ENCODE data around the gene CTTN. TPM values are rescaled to one million over a fixed set of nuclear protein-coding genes. Genes with fewer than 3 reads are reported as not detected.

CTTN gene
- total RNA-seq, 1 donor from 2014 or later, result 211 TPM

DNA sequence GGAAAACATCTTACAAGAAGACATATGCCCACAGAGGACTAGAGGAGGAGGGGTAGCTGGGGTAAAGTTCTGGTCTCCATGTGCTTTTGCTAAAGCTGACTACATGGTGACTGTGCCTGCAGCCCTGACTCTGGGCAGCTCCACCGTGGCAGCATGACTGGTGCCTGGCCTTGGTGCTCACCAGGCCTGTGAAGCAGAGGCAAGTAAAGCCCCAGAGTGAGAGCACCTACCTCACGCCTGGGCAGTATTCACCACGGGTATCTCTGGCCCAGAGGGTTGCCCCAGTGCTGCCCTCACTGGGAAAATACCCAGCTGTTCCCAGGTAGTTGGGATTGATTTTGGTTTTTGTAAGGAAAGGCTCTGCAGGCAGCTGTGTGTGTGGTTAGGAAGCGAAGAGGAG is 78.3 kb downstream of the CTTN start:
- no peak overlapping the region for H3K27ac Mint-ChIP-seq
- no peak overlapping the region for H3K4me3 Mint-ChIP-seq
- peaks cover 10% of the 10 kb centered on the region for H3K4me1 Mint-ChIP-seq (ENCODE audit: unreplicated experiment)
- no peak for DNase-seq (ENCODE audit: extremely low spot score, unreplicated experiment)
- no peaks in the 10 kb centered on the region for H3K27me3 Mint-ChIP-seq
- TF ChIP-seq, protein P1, sequence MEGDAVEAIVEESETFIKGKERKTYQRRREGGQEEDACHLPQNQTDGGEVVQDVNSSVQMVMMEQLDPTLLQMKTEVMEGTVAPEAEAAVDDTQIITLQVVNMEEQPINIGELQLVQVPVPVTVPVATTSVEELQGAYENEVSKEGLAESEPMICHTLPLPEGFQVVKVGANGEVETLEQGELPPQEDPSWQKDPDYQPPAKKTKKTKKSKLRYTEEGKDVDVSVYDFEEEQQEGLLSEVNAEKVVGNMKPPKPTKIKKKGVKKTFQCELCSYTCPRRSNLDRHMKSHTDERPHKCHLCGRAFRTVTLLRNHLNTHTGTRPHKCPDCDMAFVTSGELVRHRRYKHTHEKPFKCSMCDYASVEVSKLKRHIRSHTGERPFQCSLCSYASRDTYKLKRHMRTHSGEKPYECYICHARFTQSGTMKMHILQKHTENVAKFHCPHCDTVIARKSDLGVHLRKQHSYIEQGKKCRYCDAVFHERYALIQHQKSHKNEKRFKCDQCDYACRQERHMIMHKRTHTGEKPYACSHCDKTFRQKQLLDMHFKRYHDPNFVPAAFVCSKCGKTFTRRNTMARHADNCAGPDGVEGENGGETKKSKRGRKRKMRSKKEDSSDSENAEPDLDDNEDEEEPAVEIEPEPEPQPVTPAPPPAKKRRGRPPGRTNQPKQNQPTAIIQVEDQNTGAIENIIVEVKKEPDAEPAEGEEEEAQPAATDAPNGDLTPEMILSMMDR (conservative IDR thresholded peaks at IDR 0.05), result no peak
- H3K9me3 Mint-ChIP-seq, result no peaks in the 10 kb centered on the region
- peaks cover 5% of the 10 kb centered on the region for H3K36me3 Mint-ChIP-seq

DNA sequence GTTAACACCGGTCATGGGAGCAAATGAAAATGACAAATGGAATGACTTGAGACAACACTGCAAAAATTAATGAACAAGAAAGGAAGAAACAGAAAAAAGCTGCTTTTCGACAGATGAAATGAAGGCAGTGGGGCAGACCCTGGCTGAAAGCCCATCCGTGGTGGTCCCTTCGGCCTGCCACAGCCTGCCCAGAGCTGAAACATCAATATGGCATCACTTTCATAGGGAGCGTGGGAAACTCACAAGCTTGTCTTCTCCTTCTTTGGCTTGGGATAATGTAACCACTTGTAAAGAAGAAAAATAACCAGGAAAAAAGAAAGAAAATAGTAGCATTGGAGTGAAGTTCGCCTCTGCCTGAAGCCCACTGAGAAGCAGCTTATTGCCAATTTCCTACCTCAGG is 78.8 kb downstream of the CTTN start:
- TF ChIP-seq, protein P1 (conservative IDR thresholded peaks at IDR 0.05), result no peak
- no peaks in the 10 kb centered on the region for H3K27me3 Mint-ChIP-seq

DNA sequence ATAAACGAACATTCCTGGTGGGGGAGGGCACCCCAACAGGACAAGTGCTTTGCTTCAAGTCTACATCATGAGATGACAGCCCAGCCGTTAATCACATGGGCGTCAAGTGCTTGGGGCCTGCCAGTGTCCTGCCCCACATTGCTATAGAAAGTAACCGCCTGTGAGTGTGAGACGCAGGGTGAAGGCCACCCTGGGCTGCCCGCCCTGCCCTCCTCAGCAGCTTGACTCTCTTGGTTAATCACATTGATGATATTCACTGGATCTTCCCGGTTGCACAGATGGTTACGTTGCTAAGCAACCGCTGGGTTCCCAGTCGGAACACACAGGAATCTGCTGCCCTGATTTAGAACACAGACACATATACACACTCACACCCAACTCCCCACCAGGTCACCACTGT is 79.3 kb downstream of the CTTN start:
- peaks cover 5% of the 10 kb centered on the region for H3K36me3 Mint-ChIP-seq
- DNase-seq (ENCODE audit: extremely low spot score, unreplicated experiment), result no peak
- no peak overlapping the region for H3K4me3 Mint-ChIP-seq
- no peaks in the 10 kb centered on the region for H3K27me3 Mint-ChIP-seq
- TF ChIP-seq, protein P1 (conservative IDR thresholded peaks at IDR 0.05), result no peak
- no peak overlapping the region for H3K27ac Mint-ChIP-seq
- peaks cover 10% of the 10 kb centered on the region for H3K4me1 Mint-ChIP-seq (ENCODE audit: unreplicated experiment)
- no peaks in the 10 kb centered on the region for H3K9me3 Mint-ChIP-seq

More for the DNA sequence above, 78.8 kb downstream of the CTTN start:
- Mint-ChIP-seq H3K4me3 (no peak overlapping the region), H3K4me1 (ENCODE audit: unreplicated experiment) (peaks cover 10% of the 10 kb centered on the region), H3K27ac (no peak overlapping the region), H3K9me3 (no peaks in the 10 kb centered on the region), H3K36me3 (peaks cover 5% of the 10 kb centered on the region)
- no peak for DNase-seq (ENCODE audit: extremely low spot score, unreplicated experiment)

DNA sequence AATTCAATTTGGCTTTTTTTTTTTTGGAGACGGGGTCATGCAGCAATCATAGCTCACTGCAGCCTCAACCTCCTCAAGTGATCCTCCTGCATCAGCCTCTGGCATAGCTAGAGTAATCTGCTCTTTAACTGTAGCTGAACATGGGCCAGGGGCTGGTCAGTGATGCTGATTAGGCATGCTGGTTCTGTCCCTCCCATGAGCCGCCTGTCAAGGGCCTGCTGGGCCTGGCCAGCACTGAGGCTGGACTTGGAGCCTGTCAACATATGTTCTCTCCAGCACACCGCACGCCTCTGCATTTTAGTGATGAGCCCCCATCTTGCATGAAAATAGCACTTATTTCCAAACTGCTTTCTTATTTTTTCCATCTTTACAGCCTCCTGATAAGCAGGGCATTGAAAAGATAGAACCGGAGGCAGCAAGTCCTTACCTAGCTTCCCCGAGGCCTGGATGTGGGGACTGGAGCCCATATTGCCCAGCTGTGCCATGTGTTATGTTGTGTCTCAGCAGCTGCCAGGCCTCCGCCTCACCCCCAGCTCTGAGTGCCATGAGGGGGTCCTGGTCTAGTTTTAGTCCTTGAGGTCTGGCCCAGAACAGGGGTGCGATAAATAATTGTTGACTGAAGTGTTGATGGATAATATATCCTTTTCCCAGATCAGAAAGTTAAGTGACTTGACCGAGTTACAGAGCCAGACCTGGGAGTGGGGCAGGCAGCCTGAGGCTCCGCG is 80.0 kb downstream of the CTTN start:
- no peak for DNase-seq (ENCODE audit: extremely low spot score, unreplicated experiment)
- TF ChIP-seq, protein P1 (conservative IDR thresholded peaks at IDR 0.05), result no peak

DNA sequence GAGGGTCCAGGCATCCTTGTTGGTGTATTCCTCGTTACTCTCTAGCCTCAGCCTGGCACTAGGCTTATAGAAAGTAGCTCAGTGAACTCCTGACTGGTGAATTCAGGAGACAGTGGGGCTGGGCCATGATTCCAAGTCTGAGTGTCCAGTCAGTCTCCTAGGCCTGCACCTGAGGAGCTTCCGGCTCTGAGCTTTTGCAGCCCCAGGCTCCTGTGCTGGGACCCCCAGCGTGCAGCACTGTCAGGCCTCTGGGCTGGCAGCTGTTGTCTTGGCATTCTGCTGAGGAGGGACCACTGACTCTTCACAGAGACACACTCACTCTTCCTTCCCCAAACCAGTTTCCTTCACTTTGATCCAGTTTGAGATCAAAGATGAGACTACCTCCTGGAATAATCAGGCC is 82.4 kb downstream of the CTTN start:
- no peak overlapping the region for H3K27ac Mint-ChIP-seq
- no peaks in the 10 kb centered on the region for H3K27me3 Mint-ChIP-seq

More for the DNA sequence above, 80.0 kb downstream of the CTTN start:
- Mint-ChIP-seq H3K4me1 (ENCODE audit: unreplicated experiment) (peaks cover 10% of the 10 kb centered on the region), H3K9me3 (no peaks in the 10 kb centered on the region), H3K27me3 (no peaks in the 10 kb centered on the region), H3K4me3 (no peak overlapping the region), H3K27ac (no peak overlapping the region), H3K36me3 (no peaks in the 10 kb centered on the region)

More for the DNA sequence above, 82.4 kb downstream of the CTTN start:
- TF ChIP-seq, protein P1 (conservative IDR thresholded peaks at IDR 0.05), result no peak
- Mint-ChIP-seq H3K4me1 (ENCODE audit: unreplicated experiment) (peaks cover 14% of the 10 kb centered on the region), H3K36me3 (peaks cover 9% of the 10 kb centered on the region), H3K9me3 (no peaks in the 10 kb centered on the region), H3K4me3 (no peak overlapping the region)
- DNase-seq (ENCODE audit: extremely low spot score, unreplicated experiment), result no peak

Data from type B pancreatic cell (in vitro differentiated cells).